Stimulated activated CD4-positive, alpha-beta T cell treated with anti-CD3 and anti-CD28 coated beads, Interleukin-1b, Interleukin-23, amount 100 ng/mL, for 48 hours (primary cell): Measurements from ENCODE around the gene ZFAND3.
"Not testable (repeated sequence)": the region's sequence is repeated elsewhere in the genome, so short reads cannot be mapped to it uniquely, and the experiment has no call there.

Experiments used
- DNase-seq: peaks from one replicate; pipeline ENCODE4 v3.0.0-alpha.2; 2020

The ZFAND3 gene

GRCh38 chr6:37866590-37867507, 47.3 kb downstream of the ZFAND3 start:
- no peak for DNase-seq

GRCh38 chr6:37867756-37868446, 48.4 kb downstream of the ZFAND3 start:
- DNase-seq, result no peak

- no peak for DNase-seq
Observed at GRCh38 chr6:37868447-37868825, 48.9 kb downstream of the ZFAND3 start.

- no peak for DNase-seq
Observed at GRCh38 chr6:37871616-37872372, 52.3 kb downstream of the ZFAND3 start.

GRCh38 chr6:37872373-37872745, 52.8 kb downstream of the ZFAND3 start:
- DNase-seq, result no peak

- no peak for DNase-seq
Observed at GRCh38 chr6:37874726-37875125, 55.2 kb downstream of the ZFAND3 start.

GRCh38 chr6:37875561-37876309, 56.2 kb downstream of the ZFAND3 start:
- no peak for DNase-seq

GRCh38 chr6:37876843-37877242, 57.3 kb downstream of the ZFAND3 start:
- no peak for DNase-seq

GRCh38 chr6:37877373-37878149, 58.0 kb downstream of the ZFAND3 start:
- DNase-seq, result no peak

- no peak for DNase-seq
Observed at GRCh38 chr6:37878150-37878710, 58.7 kb downstream of the ZFAND3 start.

- not testable (repeated sequence) for DNase-seq
Observed at GRCh38 chr6:37880602-37881001, 61.1 kb downstream of the ZFAND3 start.

- no peak for DNase-seq
Observed at GRCh38 chr6:37882292-37882691, 62.8 kb downstream of the ZFAND3 start.

GRCh38 chr6:37882724-37883413, 63.3 kb downstream of the ZFAND3 start:
- no peak for DNase-seq

GRCh38 chr6:37884548-37884947, 65.0 kb downstream of the ZFAND3 start:
- DNase-seq, result no peak

- DNase-seq, result no peak
Observed at GRCh38 chr6:37889051-37889450, 69.5 kb downstream of the ZFAND3 start.

GRCh38 chr6:37889486-37889885, 70.0 kb downstream of the ZFAND3 start:
- DNase-seq, result no peak

GRCh38 chr6:37891072-37891471, 71.5 kb downstream of the ZFAND3 start:
- DNase-seq, result no peak

- DNase-seq, result no peak
Observed at GRCh38 chr6:37893257-37893656, 73.7 kb downstream of the ZFAND3 start.

- DNase-seq, result not testable (repeated sequence)
Observed at GRCh38 chr6:37893734-37894133, 74.2 kb downstream of the ZFAND3 start.

- DNase-seq, result no peak
Observed at GRCh38 chr6:37894585-37894984, 75.1 kb downstream of the ZFAND3 start.

GRCh38 chr6:37897321-37897720, 77.8 kb downstream of the ZFAND3 start:
- no peak for DNase-seq
